SK-N-SH (cell line): ENCODE data around the gene MS4A15. TPM values are rescaled to one million over a fixed set of nuclear protein-coding genes. Genes with fewer than 3 reads are reported as not detected.

Experiments used
- CTCF ChIA-PET: fragments of 300-600, 350-600 bp; formaldehyde crosslinking; extraction: SDS; loops from one replicate; lab custom pipeline; 2021; lab: Yijun Ruan, JAX
- POLR2A ChIA-PET: fragments of 350-600 bp; sonication (Branson Sonifier 250); formaldehyde crosslinking; extraction: SDS; loops from one replicate; lab custom pipeline; 2020; ENCODE audit warnings: antibody characterized with exemption, inconsistent platforms; lab: Yijun Ruan, JAX
- DNase-seq: peaks from one replicate; pipeline ENCODE4 v3.0.0; 2012
- H2AFZ ChIP-seq: fragments of 200-600 bp; sonication (generic); 2 replicates; pipeline ENCODE4 v1.8.1; 2016; ENCODE audit warnings: antibody characterized with exemption, mild to moderate bottlenecking, low read depth
- H3F3A ChIP-seq: fragments of 200-600 bp; sonication (generic); replicated peaks from 2 replicates; pipeline ENCODE3; 2016; ENCODE audit warnings: antibody characterized with exemption, mild to moderate bottlenecking; ENCODE audit not compliant: insufficient read depth
- H3K27ac ChIP-seq, 2 experiments: fragments of 200-500 bp in 1 of 2; fragments of 200-600 bp in 1 of 2; sonication (Bioruptor generic) in 1 of 2; sonication (generic), shearing (Covaris generic) in 1 of 2; 2 replicates each; pipeline versions ENCODE4 v1.5.1 to v1.6.1; 2014 to 2016; ENCODE audit warnings: low read depth in 2 of 2, inconsistent platforms in 1 of 2, low read length in 1 of 2, mild to moderate bottlenecking in 1 of 2, mixed read lengths in 1 of 2
- H3K27me3 ChIP-seq: fragments of 200-600 bp; sonication (generic), shearing (Covaris generic); 2 replicates; pipeline ENCODE4 v1.6.1; 2016; ENCODE audit warnings: mixed run types; ENCODE audit not compliant: insufficient read depth
- H3K36me3 ChIP-seq, 2 experiments: fragments of 200-500 bp in 1 of 2; fragments of 200-600 bp in 1 of 2; sonication (Bioruptor generic) in 1 of 2; sonication (generic) in 1 of 2; replicated peaks in 1 of 2; 2 replicates each; pipeline versions ENCODE3 to v1.5.1; 2014 to 2016; ENCODE audit warnings: low read length in 1 of 2, mild to moderate bottlenecking in 1 of 2; ENCODE audit not compliant: insufficient read depth in 2 of 2, control insufficient read depth in 1 of 2
- H3K4me1 ChIP-seq, 2 experiments: fragments of 200-500 bp in 1 of 2; fragments of 200-600 bp in 1 of 2; sonication (Bioruptor generic) in 1 of 2; sonication (generic), shearing (Covaris generic) in 1 of 2; 2 replicates each; pipeline versions ENCODE4 v1.5.1 to v1.6.1; 2014 to 2016; ENCODE audit warnings: low read depth in 1 of 2, low read length in 1 of 2, mixed run types in 1 of 2; ENCODE audit not compliant: insufficient read depth in 2 of 2, control insufficient read depth in 1 of 2
- H3K4me2 ChIP-seq: fragments of 200-600 bp; sonication (generic), shearing (Covaris generic); 2 replicates; pipeline ENCODE4 v1.6.1; 2017; ENCODE audit warnings: mixed run types
- H3K4me3 ChIP-seq, 2 experiments: fragments of 200-500 bp in 1 of 2; fragments of 200-600 bp in 1 of 2; sonication (Bioruptor generic) in 1 of 2; sonication (generic), shearing (Covaris generic) in 1 of 2; 2 replicates each; pipeline versions ENCODE4 v1.5.1 to v1.8.1; 2014 to 2016; ENCODE audit warnings: low read depth in 2 of 2, inconsistent platforms in 1 of 2, low read length in 1 of 2, mild to moderate bottlenecking in 1 of 2, mixed read lengths in 1 of 2, moderate library complexity in 1 of 2
- H3K79me2 ChIP-seq: fragments of 200-600 bp; sonication (generic); 2 replicates; pipeline ENCODE4 v1.8.1; 2017; ENCODE audit warnings: mild to moderate bottlenecking; ENCODE audit not compliant: insufficient read depth
- H3K9ac ChIP-seq: fragments of 200-600 bp; sonication (generic); 2 replicates; pipeline ENCODE4 v1.6.1; 2017; ENCODE audit warnings: mixed run types
- H3K9me2 ChIP-seq: fragments of 200-600 bp; sonication (generic); 2 replicates; pipeline ENCODE4 v1.6.1; 2017; ENCODE audit warnings: mixed run types
- H3K9me3 ChIP-seq: fragments of 200-600 bp; sonication (generic); 2 replicates; pipeline ENCODE4 v1.6.1; 2017; ENCODE audit warnings: mixed run types, mild to moderate bottlenecking, moderate library complexity
- H4K20me1 ChIP-seq: fragments of 200-600 bp; sonication (generic); 2 replicates; pipeline ENCODE4 v1.6.1; 2017; ENCODE audit warnings: mild to moderate bottlenecking, mixed run types; ENCODE audit not compliant: insufficient read depth
- FOXJ3 ChIP-seq: sonication (generic); formaldehyde crosslinking; IDR thresholded peaks from 2 replicates; pipeline ENCODE4 v1.5.1; 2020; ENCODE audit warnings: mild to moderate bottlenecking, missing genetic modification reagents
- GABPA ChIP-seq: IDR thresholded peaks from 2 replicates; pipeline ENCODE4 v1.4.0; 2012; ENCODE audit warnings: low read depth, mild to moderate bottlenecking
- JUND ChIP-seq: IDR thresholded peaks from 2 replicates; pipeline ENCODE4 v1.4.0; 2012
- MEF2A ChIP-seq: IDR thresholded peaks from 2 replicates; pipeline ENCODE4 v1.4.0; 2012; ENCODE audit warnings: low read depth, borderline replicate concordance
- NRF1 ChIP-seq: IDR thresholded peaks from 2 replicates; pipeline ENCODE4 v1.6.1; 2012; ENCODE audit warnings: low read depth, mild to moderate bottlenecking, low read length
- POLR2AphosphoS5 ChIP-seq: IDR thresholded peaks from 2 replicates; pipeline ENCODE4 v1.6.1; 2012; ENCODE audit warnings: low read depth, low read length
- RAD21 ChIP-seq: IDR thresholded peaks from 2 replicates; pipeline ENCODE4 v1.6.1; 2012; ENCODE audit warnings: mild to moderate bottlenecking, low read length
- REST ChIP-seq: IDR thresholded peaks from 2 replicates; pipeline ENCODE4 v1.6.1; 2012; ENCODE audit warnings: mild to moderate bottlenecking, low read depth, low read length, moderate library complexity
- RXRA ChIP-seq: IDR thresholded peaks from 2 replicates; pipeline ENCODE4 v1.4.0; 2012; ENCODE audit warnings: low read depth, mild to moderate bottlenecking, borderline replicate concordance
- SIN3A ChIP-seq: IDR thresholded peaks from 2 replicates; pipeline ENCODE4 v1.6.1; 2012; ENCODE audit warnings: low read depth, mild to moderate bottlenecking, low read length, moderate library complexity, borderline replicate concordance
- SMC3 ChIP-seq: IDR thresholded peaks from 2 replicates; pipeline ENCODE4 v1.6.1; 2012; ENCODE audit warnings: low read depth, low read length, improper control_type of control experiment
- TAF1 ChIP-seq: IDR thresholded peaks from 2 replicates; pipeline ENCODE4 v1.6.1; 2012; ENCODE audit warnings: low read depth, mild to moderate bottlenecking, low read length, moderate library complexity, borderline replicate concordance
- TCF12 ChIP-seq: IDR thresholded peaks from 2 replicates; pipeline ENCODE4 v1.4.0; 2012
- TEAD4 ChIP-seq: IDR thresholded peaks from 2 replicates; pipeline ENCODE4 v1.4.0; 2012; ENCODE audit warnings: mild to moderate bottlenecking, borderline replicate concordance; ENCODE audit not compliant: insufficient read depth
- USF2 ChIP-seq: fragments of 150-350 bp; IDR thresholded peaks from 2 replicates; pipeline ENCODE4 v1.6.1; 2017; ENCODE audit warnings: antibody characterized with exemption, low read length, low read depth, borderline replicate concordance
- YY1 ChIP-seq: IDR thresholded peaks from 2 replicates; pipeline ENCODE4 v1.4.0; 2012; ENCODE audit warnings: low read depth, mild to moderate bottlenecking
- WGBS: methylation state at CpG from one replicate; pipeline ENCODE4 v1.1.6; 2017; ENCODE audit warnings: low lambda C conversion rate; 5-methylcytosine and 5-hydroxymethylcytosine counted together
- polyA plus RNA-seq, 3 experiments: library from polyadenylated mRNA; depleted of rRNA; stranded (reverse); fragments of >200 nt; gene quantifications; 2 replicates each; pipeline ENCODE4 v1.2.3, GENCODE V29; 2012
- TF ChIP-seq, protein P1 (sequence below): IDR thresholded peaks from 2 replicates; pipeline ENCODE4; 2012
- TF ChIP-seq, protein P2 (sequence below): IDR thresholded peaks from 2 replicates; pipeline ENCODE4 v1.4.0; 2012; ENCODE audit warnings: low read depth, borderline replicate concordance
- TF ChIP-seq, protein P3 (sequence below): IDR thresholded peaks from 2 replicates; pipeline ENCODE4 v1.4.0; 2012; ENCODE audit warnings: low read depth

MS4A15 gene
- polyA plus RNA-seq, 1 of the 3 experiments (the other 2 are of a cell fraction): not detected

- no peak overlapping the region for H3K9ac ChIP-seq
- TF ChIP-seq RAD21 (no peak), MEF2A (no peak), GABPA (no peak), SMC3 (no peak), YY1 (no peak), REST (no peak), POLR2AphosphoS5 (no peak), RXRA (no peak), JUND (no peak), NRF1 (no peak), TEAD4 (no peak), FOXJ3 (CRISPR knock-in tag) (no peak), TAF1 (no peak), USF2 (no peak), SIN3A (no peak), TCF12 (no peak)
- TF ChIP-seq, protein P1, sequence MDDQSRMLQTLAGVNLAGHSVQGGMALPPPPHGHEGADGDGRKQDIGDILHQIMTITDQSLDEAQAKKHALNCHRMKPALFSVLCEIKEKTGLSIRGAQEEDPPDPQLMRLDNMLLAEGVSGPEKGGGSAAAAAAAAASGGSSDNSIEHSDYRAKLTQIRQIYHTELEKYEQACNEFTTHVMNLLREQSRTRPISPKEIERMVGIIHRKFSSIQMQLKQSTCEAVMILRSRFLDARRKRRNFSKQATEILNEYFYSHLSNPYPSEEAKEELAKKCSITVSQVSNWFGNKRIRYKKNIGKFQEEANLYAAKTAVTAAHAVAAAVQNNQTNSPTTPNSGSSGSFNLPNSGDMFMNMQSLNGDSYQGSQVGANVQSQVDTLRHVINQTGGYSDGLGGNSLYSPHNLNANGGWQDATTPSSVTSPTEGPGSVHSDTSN: no peak
- TF ChIP-seq, protein P2, sequence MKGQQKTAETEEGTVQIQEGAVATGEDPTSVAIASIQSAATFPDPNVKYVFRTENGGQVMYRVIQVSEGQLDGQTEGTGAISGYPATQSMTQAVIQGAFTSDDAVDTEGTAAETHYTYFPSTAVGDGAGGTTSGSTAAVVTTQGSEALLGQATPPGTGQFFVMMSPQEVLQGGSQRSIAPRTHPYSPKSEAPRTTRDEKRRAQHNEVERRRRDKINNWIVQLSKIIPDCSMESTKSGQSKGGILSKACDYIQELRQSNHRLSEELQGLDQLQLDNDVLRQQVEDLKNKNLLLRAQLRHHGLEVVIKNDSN: no peak
- TF ChIP-seq, protein P3, sequence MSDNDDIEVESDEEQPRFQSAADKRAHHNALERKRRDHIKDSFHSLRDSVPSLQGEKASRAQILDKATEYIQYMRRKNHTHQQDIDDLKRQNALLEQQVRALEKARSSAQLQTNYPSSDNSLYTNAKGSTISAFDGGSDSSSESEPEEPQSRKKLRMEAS: no peak
- no peaks in the 10 kb centered on the region for H4K20me1 ChIP-seq
- H3K27me3 ChIP-seq: no peaks in the 10 kb centered on the region
- H3K4me3 ChIP-seq: no peak overlapping the region
- no peaks in the 10 kb centered on the region for H3K79me2 ChIP-seq
- ChIA-PET POLR2A (no interaction called here), CTCF (interaction anchor here (1.9 kb wide), 1 partner anchor 20 kb away, joined by 8 read pairs; no protein-coding TSS in a partner anchor)
- DNase-seq: no peak
- no peaks in the 10 kb centered on the region for H3K9me3 ChIP-seq
- H3K4me2 ChIP-seq: no peak overlapping the region
- H3K9me2 ChIP-seq: no peaks in the 10 kb centered on the region
- H3K27ac ChIP-seq: no peak overlapping the region
- no peaks in the 10 kb centered on the region for H3K4me1 ChIP-seq
- no peak overlapping the region for H2AFZ ChIP-seq
- no peaks in the 10 kb centered on the region for H3K36me3 ChIP-seq
- no peaks in the 10 kb centered on the region for H3F3A ChIP-seq
- WGBS: 88% methylated on average over 8 of the region's 8 CpGs
These were observed 26.4 kb downstream of the MS4A15 start for GRCh38 chr11:60783141-60783484.
